IgD-negative memory B cell (primary cell): ENCODE results near the gene TMEM135. TPM values are rescaled to one million over a fixed set of nuclear protein-coding genes. Genes with fewer than 3 reads are reported as not detected.
"Not testable (repeated sequence)": the region's sequence is repeated elsewhere in the genome, so short reads cannot be mapped to it uniquely, and the experiment has no call there.

Experiments used
- H3K27ac Mint-ChIP-seq, 3 donors: one replicate each; pipeline ENCODE4 v1.8.0; 2020 to 2022; ENCODE audit warnings: mild to moderate bottlenecking in 3 of 3, mixed read lengths in 3 of 3, moderate library complexity in 1 of 3
- H3K27me3 Mint-ChIP-seq: one replicate; pipeline ENCODE4 v1.8.0; 2021; ENCODE audit warnings: mixed read lengths
- H3K36me3 Mint-ChIP-seq: one replicate; pipeline ENCODE4 v1.8.0; 2020; ENCODE audit warnings: mild to moderate bottlenecking, mixed read lengths
- H3K4me1 Mint-ChIP-seq, 3 donors: one replicate each; pipeline ENCODE4 v1.8.0; 2020 to 2022; ENCODE audit warnings: mixed read lengths in 3 of 3, mild to moderate bottlenecking in 1 of 3
- H3K4me3 Mint-ChIP-seq, 4 donors: one replicate each; pipeline ENCODE4 v1.8.0; 2020 to 2022; ENCODE audit warnings: mild to moderate bottlenecking in 4 of 4, mixed read lengths in 4 of 4, moderate library complexity in 3 of 4
- H3K9me3 Mint-ChIP-seq, 3 donors: one replicate each; pipeline ENCODE4 v1.8.0; 2020 to 2021; ENCODE audit warnings: mixed read lengths in 3 of 3, mild to moderate bottlenecking in 1 of 3
- polyA plus RNA-seq: library from polyadenylated mRNA; unstranded; fragments of 300-500 nt; fragmentation: Illumina TruSeq; gene quantifications from one replicate; pipeline ENCODE4 v1.2.3, GENCODE V29; 2021

The TMEM135 gene
- polyA plus RNA-seq, 1 donor from 2014 or later, result 8.9 TPM

- Mint-ChIP-seq H3K27me3 (no peaks in the 10 kb centered on the region), H3K27ac (no peak overlapping the region), H3K9me3 (peaks cover 0 to 3% (median 2%) of the 10 kb centered on the region in 3 donors), H3K4me1 (peaks cover 10 to 17% (median 10%) of the 10 kb centered on the region in 3 donors), H3K36me3 (peaks cover 6% of the 10 kb centered on the region), H3K4me3 (peak overlapping the region in 1 of 4 donors; percentile 37)
Measured at GRCh38 chr11:87082590-87082989, 44.9 kb downstream of the TMEM135 start.

- Mint-ChIP-seq H3K27ac (no peak overlapping the region), H3K27me3 (no peaks in the 10 kb centered on the region), H3K4me3 (peak overlapping the region in 1 of 4 donors; percentile 17), H3K36me3 (peaks cover 4% of the 10 kb centered on the region), H3K4me1 (peaks cover 8 to 17% (median 10%) of the 10 kb centered on the region in 3 donors), H3K9me3 (peaks cover 0 to 3% (median 0%) of the 10 kb centered on the region in 3 donors)
Measured at GRCh38 chr11:87083029-87083428, 45.3 kb downstream of the TMEM135 start.

GRCh38 chr11:87092159-87092558 is 54.4 kb downstream of the TMEM135 start:
- H3K36me3 Mint-ChIP-seq, result peaks cover 15% of the 10 kb centered on the region
- H3K9me3 Mint-ChIP-seq, result peaks cover 3 to 8% (median 4%) of the 10 kb centered on the region in 3 donors
- H3K4me3 Mint-ChIP-seq, result no peak overlapping the region
- no peaks in the 10 kb centered on the region for H3K4me1 Mint-ChIP-seq
- no peaks in the 10 kb centered on the region for H3K27me3 Mint-ChIP-seq
- H3K27ac Mint-ChIP-seq, result no peak overlapping the region

GRCh38 chr11:87092567-87092966 is 54.8 kb downstream of the TMEM135 start:
- Mint-ChIP-seq H3K9me3 (peaks cover 3 to 8% (median 4%) of the 10 kb centered on the region in 3 donors), H3K27ac (no peak overlapping the region), H3K4me1 (peaks cover 0 to 4% (median 3%) of the 10 kb centered on the region in 3 donors), H3K27me3 (no peaks in the 10 kb centered on the region), H3K36me3 (peaks cover 15% of the 10 kb centered on the region), H3K4me3 (peak overlapping the region in 1 of 4 donors; percentile 41)

GRCh38 chr11:87097582-87097981 is 59.8 kb downstream of the TMEM135 start:
- H3K27ac Mint-ChIP-seq, result no peak overlapping the region
- H3K4me1 Mint-ChIP-seq, result peaks cover 0 to 5% (median 4%) of the 10 kb centered on the region in 3 donors
- peaks cover 8% of the 10 kb centered on the region for H3K36me3 Mint-ChIP-seq
- H3K4me3 Mint-ChIP-seq, result no peak overlapping the region
- H3K27me3 Mint-ChIP-seq, result no peaks in the 10 kb centered on the region
- H3K9me3 Mint-ChIP-seq, result peaks cover 0 to 2% (median 0%) of the 10 kb centered on the region in 3 donors

- no peaks in the 10 kb centered on the region for H3K9me3 Mint-ChIP-seq
- H3K4me1 Mint-ChIP-seq, result peaks cover 0 to 5% (median 4%) of the 10 kb centered on the region in 3 donors
- H3K4me3 Mint-ChIP-seq, result no peak overlapping the region
- peaks cover 6% of the 10 kb centered on the region for H3K36me3 Mint-ChIP-seq
- H3K27ac Mint-ChIP-seq, result no peak overlapping the region
- H3K27me3 Mint-ChIP-seq, result no peaks in the 10 kb centered on the region
Measured at GRCh38 chr11:87101956-87102580, 64.3 kb downstream of the TMEM135 start.

GRCh38 chr11:87105826-87106225 is 68.1 kb downstream of the TMEM135 start:
- H3K27me3 Mint-ChIP-seq, H3K27ac Mint-ChIP-seq, H3K4me3 Mint-ChIP-seq, H3K36me3 Mint-ChIP-seq, H3K4me1 Mint-ChIP-seq, H3K9me3 Mint-ChIP-seq: not testable (repeated sequence)

- not testable (repeated sequence) for H3K36me3 Mint-ChIP-seq, H3K27me3 Mint-ChIP-seq, H3K9me3 Mint-ChIP-seq
Measured at GRCh38 chr11:87107379-87107778, 69.6 kb downstream of the TMEM135 start.

GRCh38 chr11:87110443-87111131 is 72.9 kb downstream of the TMEM135 start:
- no peak overlapping the region for H3K4me3 Mint-ChIP-seq
- peaks cover 0 to 10% (median 0%) of the 10 kb centered on the region in 3 donors for H3K4me1 Mint-ChIP-seq
- no peak overlapping the region for H3K27ac Mint-ChIP-seq
- peaks cover 9% of the 10 kb centered on the region for H3K36me3 Mint-ChIP-seq
- no peaks in the 10 kb centered on the region for H3K9me3 Mint-ChIP-seq
- no peaks in the 10 kb centered on the region for H3K27me3 Mint-ChIP-seq

More at GRCh38 chr11:87107379-87107778, 69.6 kb downstream of the TMEM135 start:
- H3K4me1 Mint-ChIP-seq, H3K27ac Mint-ChIP-seq, H3K4me3 Mint-ChIP-seq: not testable (repeated sequence)

- H3K27ac Mint-ChIP-seq, result no peak overlapping the region
- H3K27me3 Mint-ChIP-seq, result no peaks in the 10 kb centered on the region
- peaks cover 0 to 2% (median 0%) of the 10 kb centered on the region in 3 donors for H3K9me3 Mint-ChIP-seq
- H3K4me1 Mint-ChIP-seq, result peaks cover 3 to 13% (median 5%) of the 10 kb centered on the region in 3 donors
- H3K4me3 Mint-ChIP-seq, result no peak overlapping the region
- peaks cover 6% of the 10 kb centered on the region for H3K36me3 Mint-ChIP-seq
Measured at GRCh38 chr11:87114093-87114492, 76.4 kb downstream of the TMEM135 start.

GRCh38 chr11:87116185-87116584 is 78.5 kb downstream of the TMEM135 start:
- H3K36me3 Mint-ChIP-seq, result peaks cover 3% of the 10 kb centered on the region
- no peaks in the 10 kb centered on the region for H3K27me3 Mint-ChIP-seq
- H3K27ac Mint-ChIP-seq, result no peak overlapping the region
- no peak overlapping the region for H3K4me3 Mint-ChIP-seq
- peaks cover 3 to 15% (median 5%) of the 10 kb centered on the region in 3 donors for H3K4me1 Mint-ChIP-seq
- peaks cover 0 to 2% (median 0%) of the 10 kb centered on the region in 3 donors for H3K9me3 Mint-ChIP-seq

- Mint-ChIP-seq H3K9me3 (peaks cover 0 to 2% (median 0%) of the 10 kb centered on the region in 3 donors), H3K4me1 (peaks cover 3 to 9% (median 5%) of the 10 kb centered on the region in 3 donors), H3K27ac (no peak overlapping the region), H3K36me3 (peaks cover 5% of the 10 kb centered on the region), H3K27me3 (no peaks in the 10 kb centered on the region), H3K4me3 (no peak overlapping the region)
Measured at GRCh38 chr11:87120937-87121336, 83.2 kb downstream of the TMEM135 start.

- peaks cover 2% of the 10 kb centered on the region for H3K36me3 Mint-ChIP-seq
- H3K27me3 Mint-ChIP-seq, result no peaks in the 10 kb centered on the region
- H3K4me3 Mint-ChIP-seq, result no peak overlapping the region
- H3K27ac Mint-ChIP-seq, result no peak overlapping the region
- no peaks in the 10 kb centered on the region for H3K9me3 Mint-ChIP-seq
- peaks cover 0 to 5% (median 2%) of the 10 kb centered on the region in 3 donors for H3K4me1 Mint-ChIP-seq
Measured at GRCh38 chr11:87122852-87123251, 85.1 kb downstream of the TMEM135 start.

GRCh38 chr11:87125257-87125656 is 87.5 kb downstream of the TMEM135 start:
- Mint-ChIP-seq H3K4me3 (no peak overlapping the region), H3K9me3 (no peaks in the 10 kb centered on the region), H3K36me3 (peaks cover 2% of the 10 kb centered on the region), H3K4me1 (peaks cover 0 to 4% (median 0%) of the 10 kb centered on the region in 3 donors), H3K27ac (no peak overlapping the region), H3K27me3 (no peaks in the 10 kb centered on the region)

- H3K4me1 Mint-ChIP-seq, result peaks cover 0 to 4% (median 0%) of the 10 kb centered on the region in 3 donors
- no peaks in the 10 kb centered on the region for H3K9me3 Mint-ChIP-seq
- no peak overlapping the region for H3K4me3 Mint-ChIP-seq
- no peaks in the 10 kb centered on the region for H3K36me3 Mint-ChIP-seq
- H3K27ac Mint-ChIP-seq, result no peak overlapping the region
- no peaks in the 10 kb centered on the region for H3K27me3 Mint-ChIP-seq
Measured at GRCh38 chr11:87127101-87127500, 89.4 kb downstream of the TMEM135 start.
